ENCODE results near the gene CASP6.

DNA sequence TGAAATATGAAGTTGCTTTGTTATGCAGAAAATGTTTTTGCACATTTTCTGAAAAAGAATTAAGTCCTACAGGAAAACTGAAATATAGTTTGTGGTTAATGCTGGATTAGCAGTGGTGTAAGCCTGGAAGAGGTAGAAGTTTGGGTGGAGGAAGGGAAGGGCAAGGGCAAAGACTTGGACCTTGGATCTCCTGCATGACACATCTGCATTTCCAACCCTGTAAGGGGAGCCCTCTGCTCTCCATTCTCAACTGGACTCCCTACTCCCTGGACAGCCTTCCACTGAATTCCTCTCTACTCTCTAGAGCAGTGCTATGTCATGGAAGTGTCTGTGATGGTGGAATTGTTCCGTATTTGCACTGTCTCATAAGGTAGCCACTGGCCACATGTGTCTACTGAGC is 4.6 kb downstream of the CASP6 start:
- TF ChIP-seq YY1 (IDR thresholded peaks at IDR 0.05; ENCODE audit: insufficient read depth, insufficient read length) (no peak), ZNF274 (IDR thresholded peaks at IDR 0.05; ENCODE audit: low read depth, low read length) (no peak), SUZ12 (IDR thresholded peaks at IDR 0.05; ENCODE audit: extremely low read depth, insufficient read depth, insufficient read length) (no peak)
